SK-N-SH treated with all-trans-retinoic acid at 6 μM for 48 hours (cell line): ENCODE results near the gene SYNPO2.

ENCODE experiments used
- ATAC-seq: fragments of 200-7000 bp; cut with Tn5 transposase; 3 replicates; pipeline ENCODE4 v1.9.1; 2020; ENCODE audit warnings: mild to moderate bottlenecking, moderate library complexity
- BACH2 ChIP-seq: fragments of 250-450 bp; sonication (Bioruptor Pico); IDR thresholded peaks from 2 replicates; pipeline ENCODE4 v1.9.0; 2021; ENCODE audit warnings: mild to moderate bottlenecking, borderline replicate concordance
- CREB5 ChIP-seq: fragments of 250-450 bp; sonication (Bioruptor Pico); IDR thresholded peaks from 2 replicates; pipeline ENCODE4 v1.5.1; 2020; ENCODE audit warnings: low read depth, mild to moderate bottlenecking, moderate library complexity
- CSDC2 ChIP-seq: fragments of 250-450 bp; sonication (Bioruptor Pico); IDR thresholded peaks from 2 replicates; pipeline ENCODE4 v1.5.0; 2020; ENCODE audit warnings: mild to moderate bottlenecking, moderate library complexity
- CSRNP3 ChIP-seq: fragments of 250-450 bp; sonication (Bioruptor Pico); IDR thresholded peaks from 2 replicates; pipeline ENCODE4 v1.5.1; 2021; ENCODE audit warnings: mild to moderate bottlenecking, moderate library complexity
- ESRRG ChIP-seq: fragments of 250-450 bp; sonication (Bioruptor Pico); IDR thresholded peaks from 2 replicates; pipeline ENCODE4 v1.6.1; 2021; ENCODE audit warnings: mild to moderate bottlenecking
- GLIS3 ChIP-seq: fragments of 250-450 bp; sonication (Bioruptor Pico); IDR thresholded peaks from 2 replicates; pipeline ENCODE4 v1.5.0; 2020; ENCODE audit warnings: mild to moderate bottlenecking, moderate library complexity
- ISL1 ChIP-seq: fragments of 250-450 bp; sonication (Bioruptor Pico); IDR thresholded peaks from 2 replicates; pipeline ENCODE4 v2.1.2; 2022; ENCODE audit warnings: mild to moderate bottlenecking, moderate library complexity
- OSR1 ChIP-seq: fragments of 250-450 bp; sonication (Bioruptor Pico); IDR thresholded peaks from 2 replicates; pipeline ENCODE4 v1.8.0; 2022; ENCODE audit warnings: moderate library complexity, mild to moderate bottlenecking, inconsistent platforms
- PATZ1 ChIP-seq: fragments of 250-450 bp; sonication (Bioruptor Pico); IDR thresholded peaks from 2 replicates; pipeline ENCODE4 v1.8.0; 2020; ENCODE audit warnings: mild to moderate bottlenecking, moderate library complexity, borderline replicate concordance
- RARB ChIP-seq: fragments of 250-450 bp; sonication (Bioruptor Pico); IDR thresholded peaks from 2 replicates; pipeline ENCODE4 v1.8.0; 2021; ENCODE audit warnings: mild to moderate bottlenecking, moderate library complexity
- SNAI2 ChIP-seq: fragments of 250-450 bp; sonication (Bioruptor Pico); IDR thresholded peaks from 2 replicates; pipeline ENCODE4 v1.5.0; 2020; ENCODE audit warnings: mild to moderate bottlenecking, moderate library complexity
- TOX ChIP-seq: fragments of 250-450 bp; sonication (Bioruptor Pico); IDR thresholded peaks from 2 replicates; pipeline ENCODE4 v1.8.0; 2021; ENCODE audit warnings: mild to moderate bottlenecking, moderate library complexity, borderline replicate concordance
- TSHZ2 ChIP-seq: fragments of 250-450 bp; sonication (Bioruptor Pico); IDR thresholded peaks from 2 replicates; pipeline ENCODE4 v1.5.0; 2020; ENCODE audit warnings: mild to moderate bottlenecking, moderate library complexity
- ZC3H10 ChIP-seq: fragments of 250-450 bp; sonication (Bioruptor Pico); IDR thresholded peaks from 2 replicates; pipeline ENCODE4 v1.5.1; 2021; ENCODE audit warnings: mild to moderate bottlenecking, moderate library complexity
- ZFP3 ChIP-seq: fragments of 250-450 bp; sonication (Bioruptor Pico); IDR thresholded peaks from 2 replicates; pipeline ENCODE4 v1.5.0; 2020; ENCODE audit warnings: mild to moderate bottlenecking, moderate library complexity
- ZFP30 ChIP-seq: fragments of 450-650 bp; formaldehyde crosslinking; IDR thresholded peaks from 2 replicates; pipeline ENCODE4 v1.5.0; 2022; ENCODE audit warnings: mild to moderate bottlenecking, moderate library complexity
- ZNF565 ChIP-seq: fragments of 450-650 bp; formaldehyde crosslinking; conservative IDR thresholded peaks from 2 replicates; pipeline ENCODE4 v1.5.0; 2020; ENCODE audit warnings: low read depth, mild to moderate bottlenecking, moderate library complexity
- ZNF70 ChIP-seq: fragments of 450-650 bp; formaldehyde crosslinking; IDR thresholded peaks from 2 replicates; pipeline ENCODE4 v1.5.0; 2020; ENCODE audit warnings: mild to moderate bottlenecking, moderate library complexity

SYNPO2 gene

GRCh38 chr4:119031218-119031617 is 142.6 kb downstream of the SYNPO2 start:
- no peak for TF ChIP-seq ESRRG (CRISPR knock-in tag)
- no peak for TF ChIP-seq RARB (CRISPR knock-in tag)
- no peak for TF ChIP-seq ZNF70 (CRISPR knock-in tag)
- TF ChIP-seq ISL1 (CRISPR knock-in tag) = no peak
- TF ChIP-seq SNAI2 (CRISPR knock-in tag) = no peak
- TF ChIP-seq TSHZ2 (CRISPR knock-in tag) = no peak
- TF ChIP-seq GLIS3 = no peak
- TF ChIP-seq CSRNP3 (CRISPR knock-in tag) = no peak
- no peak for TF ChIP-seq ZFP30
- TF ChIP-seq CREB5 (CRISPR knock-in tag) = no peak
- TF ChIP-seq ZC3H10 = no peak
- TF ChIP-seq BACH2 (CRISPR knock-in tag) = no peak
- no peak for ATAC-seq

- ATAC-seq = peak; percentile 19
- TF ChIP-seq ISL1 (CRISPR knock-in tag) = peak; percentile 50
- no peak for TF ChIP-seq TOX (CRISPR knock-in tag)
- TF ChIP-seq, all 23 proteins: peak for 1
These were observed 144.4 kb downstream of the SYNPO2 start for GRCh38 chr4:119032921-119033685.

GRCh38 chr4:119034276-119035008 is 145.8 kb downstream of the SYNPO2 start:
- TF ChIP-seq CREB5 (CRISPR knock-in tag) = no peak
- no peak for TF ChIP-seq CSRNP3 (CRISPR knock-in tag)
- TF ChIP-seq PATZ1 (CRISPR knock-in tag) = no peak
- TF ChIP-seq ZNF565 (CRISPR knock-in tag) = no peak
- TF ChIP-seq GLIS3 = no peak
- no peak for TF ChIP-seq RARB (CRISPR knock-in tag)
- TF ChIP-seq SNAI2 (CRISPR knock-in tag) = no peak
- TF ChIP-seq CSDC2 (CRISPR knock-in tag) = no peak
- TF ChIP-seq BACH2 (CRISPR knock-in tag) = no peak
- TF ChIP-seq ZC3H10 = no peak
- TF ChIP-seq ZFP3 (CRISPR knock-in tag) = no peak
- TF ChIP-seq OSR1 (CRISPR knock-in tag) = no peak
- no peak; the same call in 2 of the 3 replicates for ATAC-seq
